Aorta (tissue), 5 donors: ENCODE measurements around the gene HOXC10. TPM values are rescaled to one million over a fixed set of nuclear protein-coding genes. Genes with fewer than 3 reads are reported as not detected.

ENCODE experiments used
- ATAC-seq: fragments of 200-7000 bp; cut with Tn5 transposase; one replicate; pipeline ENCODE4 v1.9.1; 2022; ENCODE audit warnings: moderate library complexity; ENCODE audit not compliant: low FRiP score
- DNase-seq, 2 donors: peaks; one replicate each; pipeline ENCODE4 v3.0.0-alpha.2; 2020
- H3K27ac ChIP-seq, 2 donors: one replicate each; pipeline ENCODE4 v1.5.1; 2013; ENCODE audit warnings: low read length in 2 of 2, mild to moderate bottlenecking in 2 of 2, moderate library complexity in 2 of 2, control low read depth in 1 of 2, inconsistent platforms in 1 of 2, low read depth in 1 of 2
- H3K27me3 ChIP-seq, 2 donors: one replicate each; pipeline ENCODE4 v1.6.1; 2013; ENCODE audit warnings: control low read depth in 1 of 2, low read length in 1 of 2, mild to moderate bottlenecking in 1 of 2, moderate library complexity in 1 of 2; ENCODE audit not compliant: insufficient read depth in 2 of 2, control insufficient read depth in 1 of 2
- H3K36me3 ChIP-seq, 2 donors: one replicate each; pipeline ENCODE4 v1.6.1; 2013; ENCODE audit warnings: control low read depth in 1 of 2, low read length in 1 of 2, mild to moderate bottlenecking in 1 of 2; ENCODE audit not compliant: insufficient read depth in 2 of 2, control insufficient read depth in 1 of 2
- H3K4me1 ChIP-seq, 2 donors: one replicate each; pipeline ENCODE4 v1.6.1; 2013; ENCODE audit warnings: low read length in 2 of 2, control low read depth in 1 of 2, mild to moderate bottlenecking in 1 of 2, moderate library complexity in 1 of 2; ENCODE audit not compliant: insufficient read depth in 2 of 2, control insufficient read depth in 1 of 2
- H3K4me3 ChIP-seq, 2 donors: one replicate each; pipeline ENCODE4 v1.5.1; 2013; ENCODE audit warnings: low read length in 2 of 2, control low read depth in 1 of 2, mild to moderate bottlenecking in 1 of 2
- H3K9me3 ChIP-seq: one replicate; pipeline ENCODE4 v1.6.1; 2013; ENCODE audit warnings: mild to moderate bottlenecking, low read length; ENCODE audit not compliant: control insufficient read depth
- WGBS, 2 donors: extraction: QIAGEN DNeasy Blood & Tissue Kit; methylation state at CpG; one replicate each; pipeline ENCODE4 v1.1.7; 2013; 5-methylcytosine and 5-hydroxymethylcytosine counted together
- intact Hi-C, 2 donors: fragments of 100-400 bp; cut with DNase I; formaldehyde crosslinking; loops; one replicate each; pipeline versions ENCODE4 v1.14.2 to v1.15.0; 2022
- polyA plus RNA-seq, 2 donors: library from polyadenylated mRNA; stranded (reverse); fragments of 200-250 nt; gene quantifications; one replicate each; pipeline ENCODE4 v1.2.3, GENCODE V29; 2013
- total RNA-seq, 2 donors: library from RNA; stranded (reverse); fragmentation: NEBNext Ultra II Directional; extraction: Animal tissue kit (Norgen Biotek cat#: 25700); gene quantifications; one replicate each; pipeline ENCODE4 v1.2.1, GENCODE V29; 2021
- donor health status: healthy with polysubstance abuse.
- donor health status: Bipolar disorder and iron deficiency.
- donor health status: DM: no; HTN: no; CAD: no.
- donor health status: DM: no; HTN: no; CAD: no.
- donor health status: DM: yes; HTN: yes; CAD: no.

Gene HOXC10
- total and polyA plus RNA-seq, 4 donors = 1.6 to 32.0 (median 3.6) TPM; not detected in 1

DNA sequence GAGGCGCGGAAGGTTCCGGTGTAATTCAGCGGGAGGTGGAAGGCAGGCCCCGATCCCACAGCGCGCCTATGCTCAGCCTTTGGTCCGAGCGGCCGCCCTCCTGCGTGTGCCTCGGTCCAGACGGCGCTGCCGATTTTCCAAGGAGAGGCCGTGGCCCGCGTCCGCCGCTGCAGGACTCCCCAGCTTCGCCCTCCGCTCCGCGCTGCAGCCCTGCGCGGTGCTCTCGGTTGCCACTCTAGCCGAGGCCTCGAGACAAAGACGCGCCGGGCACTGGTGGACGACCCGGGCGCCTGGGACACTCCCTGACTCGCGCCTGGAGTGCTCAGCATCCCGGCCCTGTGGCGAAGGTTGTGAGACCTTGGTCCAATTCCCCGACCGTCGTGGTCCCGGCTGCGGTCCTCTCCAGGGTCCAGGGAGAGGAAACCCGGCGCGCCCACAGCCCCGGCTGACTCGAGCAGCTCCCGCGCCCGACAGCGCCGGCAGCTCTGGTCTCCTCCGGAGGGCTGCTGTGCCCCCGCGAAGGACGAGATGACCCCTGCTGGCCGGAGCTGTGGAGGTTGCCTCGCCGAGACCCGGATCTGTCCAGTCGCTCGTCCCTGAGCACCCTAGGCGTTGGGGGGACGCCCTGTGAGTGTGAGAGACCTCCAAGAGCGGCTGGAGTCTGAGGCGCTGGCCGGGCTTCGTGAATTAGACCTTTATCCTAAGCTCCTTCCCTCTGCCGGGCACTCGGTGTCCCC is 23.8 kb upstream of the HOXC10 start:
- Histone ChIP-seq H3K36me3 (no peaks in the 10 kb centered on the region), H3K4me1 (no peaks in the 10 kb centered on the region), H3K27me3 (peaks cover 0 to 1% of the 10 kb centered on the region in 2 donors), H3K4me3 (no peak overlapping the region), H3K27ac (no peak overlapping the region), H3K9me3 (no peaks in the 10 kb centered on the region)
- intact Hi-C loops = no loop called here
- DNase-seq = peak in 1 of 2 donors; percentile 76
- 3 to 5% methylated on average over 68 to 72 of the region's 72 CpGs for WGBS, 2 donors
- peak; percentile 11 for ATAC-seq

DNA sequence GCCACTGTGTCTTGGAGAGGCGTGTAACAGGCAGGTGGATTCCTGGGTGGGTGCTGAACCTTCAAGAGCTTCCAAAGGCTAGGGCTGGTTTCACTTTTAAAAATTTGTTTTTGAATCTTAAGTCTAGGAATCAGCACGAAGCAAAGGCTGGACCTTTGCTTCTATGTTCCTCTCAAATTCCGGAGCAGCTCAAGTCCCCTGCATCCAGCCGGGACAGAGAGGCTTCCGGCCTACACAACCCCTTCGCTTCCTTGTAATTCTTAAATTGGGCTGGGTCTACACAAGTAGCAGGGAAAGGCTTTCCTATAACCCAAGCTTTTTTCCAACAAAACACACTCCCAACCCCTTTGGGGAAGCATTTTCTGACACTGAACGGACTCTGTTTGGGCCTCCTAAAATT is 21.9 kb upstream of the HOXC10 start:
- Histone ChIP-seq H3K4me3 (no peak overlapping the region), H3K4me1 (no peaks in the 10 kb centered on the region), H3K9me3 (no peaks in the 10 kb centered on the region), H3K27ac (no peak overlapping the region), H3K36me3 (no peaks in the 10 kb centered on the region), H3K27me3 (peaks cover 0 to 1% of the 10 kb centered on the region in 2 donors)
- ATAC-seq (no peak), DNase-seq (no peak)
- WGBS, 2 donors = 66 to 67% methylated on average over 7 of the region's 7 CpGs
- intact Hi-C loops = no loop called here

- H3K36me3 ChIP-seq = no peaks in the 10 kb centered on the region
- DNase-seq (peak in 1 of 2 donors; percentile 75), ATAC-seq (no peak)
- no peak overlapping the region for H3K27ac ChIP-seq
- no peaks in the 10 kb centered on the region for H3K27me3 ChIP-seq
- intact Hi-C loops = no loop called here
- WGBS, 2 donors = 25 to 27% methylated on average over 37 to 38 of the region's 38 CpGs
- no peaks in the 10 kb centered on the region for H3K4me1 ChIP-seq
- no peaks in the 10 kb centered on the region for H3K9me3 ChIP-seq
- no peak overlapping the region for H3K4me3 ChIP-seq
Measured at GRCh38 chr12:53963434-53964314, 21.3 kb upstream of the HOXC10 start.

DNA sequence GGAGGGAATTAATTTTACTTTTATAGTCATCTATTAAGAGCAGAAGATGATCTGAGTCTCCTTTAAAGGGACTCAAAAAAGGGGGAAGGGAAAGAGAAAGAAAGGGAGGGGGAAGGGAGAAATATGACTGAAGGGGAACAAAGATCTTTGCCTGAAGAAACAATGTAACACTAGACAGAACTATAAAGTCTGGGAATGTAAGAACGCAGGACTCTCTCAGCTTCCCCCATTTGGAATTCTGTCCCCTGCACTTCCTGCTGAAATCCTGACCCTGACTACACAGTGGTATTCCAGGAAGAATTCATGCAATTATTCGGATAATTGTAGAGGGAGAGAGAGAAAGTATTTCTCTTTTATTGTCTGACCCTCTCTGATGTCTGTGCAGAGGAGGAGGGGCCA is 20.6 kb upstream of the HOXC10 start:
- Histone ChIP-seq H3K36me3 (no peaks in the 10 kb centered on the region), H3K9me3 (no peaks in the 10 kb centered on the region), H3K27me3 (no peaks in the 10 kb centered on the region), H3K4me1 (no peaks in the 10 kb centered on the region), H3K4me3 (no peak overlapping the region), H3K27ac (no peak overlapping the region)
- 30 to 36% methylated on average over 2 of the region's 2 CpGs for WGBS, 2 donors
- ATAC-seq (no peak), DNase-seq (no peak)
- intact Hi-C loops = no loop called here

DNA sequence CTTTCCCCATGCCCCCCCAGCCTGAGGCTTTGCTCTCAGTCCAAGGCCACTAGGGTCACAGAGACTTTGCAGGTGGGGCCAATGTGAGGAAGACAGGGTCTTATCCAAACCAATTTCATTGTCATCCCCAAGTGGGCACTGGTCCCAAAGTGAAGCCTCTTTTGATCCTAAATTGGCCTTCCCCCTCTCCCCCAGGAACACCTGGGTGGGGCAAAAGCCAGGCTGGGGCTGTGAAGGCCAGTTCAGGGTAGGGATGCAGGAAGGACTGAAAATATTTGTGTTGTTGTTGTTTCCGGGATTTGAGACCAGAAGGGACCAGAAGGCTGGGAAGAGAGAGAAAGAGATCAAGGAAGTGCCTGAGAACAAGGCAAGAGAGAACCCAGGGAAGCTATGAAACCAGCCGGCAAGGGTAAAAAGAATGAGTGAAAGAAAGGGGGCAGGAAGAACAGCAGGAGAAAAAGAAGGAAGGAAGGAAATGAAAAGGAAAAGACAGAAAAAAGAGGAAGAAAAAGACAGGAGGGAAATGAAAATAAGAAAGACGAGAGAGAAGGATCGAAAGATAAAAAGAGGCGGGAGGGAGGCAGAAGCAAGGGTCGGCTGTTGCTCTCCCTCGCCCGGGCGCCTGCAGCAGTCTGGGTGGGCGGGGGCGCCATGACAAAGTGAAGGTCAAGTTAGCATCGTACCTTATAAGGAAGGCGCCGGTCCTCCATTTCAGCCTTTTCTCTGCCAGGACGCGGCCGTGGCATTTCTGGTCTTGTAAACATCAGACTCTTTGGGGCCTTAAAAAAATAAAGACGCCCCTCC is 19.5 kb upstream of the HOXC10 start:
- no peaks in the 10 kb centered on the region for H3K36me3 ChIP-seq
- intact Hi-C loops = no loop called here
- no peaks in the 10 kb centered on the region for H3K4me1 ChIP-seq
- ATAC-seq = peak; percentile 78
- no peaks in the 10 kb centered on the region for H3K27me3 ChIP-seq
- 9 to 11% methylated on average over 18 of the region's 18 CpGs for WGBS, 2 donors
- no peak overlapping the region for H3K4me3 ChIP-seq
- H3K9me3 ChIP-seq = no peaks in the 10 kb centered on the region
- peak in 1 of 2 donors; percentile 88 for DNase-seq
- H3K27ac ChIP-seq = no peak overlapping the region

- H3K27ac ChIP-seq = no peak overlapping the region
- ATAC-seq = peak; percentile 23
- 12 to 15% methylated on average over 15 of the region's 15 CpGs for WGBS, 2 donors
Measured at GRCh38 chr12:53966085-53966384, 18.9 kb upstream of the HOXC10 start.

DNA sequence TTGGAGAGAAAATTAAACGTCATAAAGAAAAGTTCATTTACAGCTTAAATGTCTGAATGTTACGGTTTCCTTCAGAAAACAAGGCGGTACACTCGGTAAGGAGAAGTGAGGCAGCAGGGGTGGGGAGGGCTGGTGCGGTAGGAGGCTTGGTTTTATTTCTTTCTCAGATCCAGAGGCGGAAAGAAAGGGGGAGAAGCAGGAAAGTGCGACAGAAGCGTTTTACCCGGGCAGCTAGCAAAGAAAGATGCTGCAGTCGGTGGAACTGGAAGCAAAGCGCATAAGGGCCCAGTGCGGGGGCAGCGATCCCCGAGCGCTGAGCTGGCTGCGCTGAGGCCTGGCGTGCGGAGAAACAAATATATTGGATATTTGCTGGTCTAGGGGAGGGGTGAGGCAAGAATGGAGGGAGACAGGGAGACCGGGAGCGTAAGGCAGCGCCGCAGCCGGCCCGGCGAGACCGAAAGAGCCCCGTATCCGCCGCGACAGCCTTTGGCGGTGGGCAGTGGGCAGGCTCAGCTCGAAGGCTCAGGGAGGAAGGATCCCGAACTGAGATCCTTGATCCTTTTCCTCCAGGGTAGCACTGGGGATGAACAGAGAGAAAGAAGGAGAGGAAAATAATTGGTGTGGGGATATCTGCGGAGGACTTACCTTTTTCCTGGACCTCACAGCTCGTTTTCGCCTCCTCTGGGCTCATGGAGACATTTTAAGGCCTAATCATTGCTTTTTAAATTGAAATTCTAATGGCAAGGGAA is 18.4 kb upstream of the HOXC10 start:
- no peak overlapping the region for H3K27ac ChIP-seq
- no peaks in the 10 kb centered on the region for H3K9me3 ChIP-seq
- no peak overlapping the region for H3K4me3 ChIP-seq
- intact Hi-C loops = no loop called here
- H3K4me1 ChIP-seq = no peaks in the 10 kb centered on the region
- WGBS, 2 donors = 28 to 41% methylated on average over 36 of the region's 36 CpGs
- ATAC-seq (peak; percentile 56), DNase-seq (peak in 1 of 2 donors; percentile 80)
- H3K36me3 ChIP-seq = no peaks in the 10 kb centered on the region
- no peaks in the 10 kb centered on the region for H3K27me3 ChIP-seq

More at GRCh38 chr12:53966085-53966384, 18.9 kb upstream of the HOXC10 start:
- Histone ChIP-seq H3K9me3 (no peaks in the 10 kb centered on the region), H3K4me3 (no peak overlapping the region), H3K27me3 (no peaks in the 10 kb centered on the region), H3K4me1 (no peaks in the 10 kb centered on the region), H3K36me3 (no peaks in the 10 kb centered on the region)
- DNase-seq = no peak
- intact Hi-C loops = no loop called here

- Histone ChIP-seq H3K9me3 (no peaks in the 10 kb centered on the region), H3K4me3 (no peak overlapping the region), H3K4me1 (no peaks in the 10 kb centered on the region), H3K27me3 (no peaks in the 10 kb centered on the region), H3K27ac (no peak overlapping the region), H3K36me3 (no peaks in the 10 kb centered on the region)
- intact Hi-C loops = no loop called here
- ATAC-seq (no peak), DNase-seq (peak in 1 of 2 donors; percentile 61)
- 54 to 58% methylated on average over 5 of the region's 5 CpGs for WGBS, 2 donors
Measured at GRCh38 chr12:53967421-53967925, 17.5 kb upstream of the HOXC10 start.
